HCT116 (cell line): ENCODE measurements around the gene TMTC2.

Experiments used
- ATF3 ChIP-seq: IDR thresholded peaks from 2 replicates; pipeline ENCODE4 v1.6.1; 2012
- CEBPB ChIP-seq: IDR thresholded peaks from 2 replicates; pipeline ENCODE4 v1.6.1; 2012; ENCODE audit warnings: low read depth
- CTCF ChIP-seq, 3 experiments: fragments of 200-600 bp in 1 of 3; sonication (generic) in 1 of 3; IDR thresholded peaks in 2 of 3; conservative IDR thresholded peaks in 1 of 3; 2 replicates each; pipeline ENCODE4 v1.5.1; 2012 to 2017; ENCODE audit warnings: low read depth in 2 of 3, low read length in 2 of 3, antibody characterized with exemption in 1 of 3, borderline replicate concordance in 1 of 3, control low read depth in 1 of 3, mild to moderate bottlenecking in 1 of 3, mixed read lengths in 1 of 3, mixed run types in 1 of 3, moderate library complexity in 1 of 3; ENCODE audit not compliant: insufficient read depth in 1 of 3
- EGR1 ChIP-seq: IDR thresholded peaks from 2 replicates; pipeline ENCODE4 v1.6.1; 2012; ENCODE audit warnings: low read depth
- EZH2 ChIP-seq: fragments of 200-600 bp; sonication (generic); IDR thresholded peaks from 2 replicates; pipeline ENCODE4 v1.6.1; 2017; ENCODE audit warnings: antibody characterized with exemption, mixed run types
- JUND ChIP-seq: IDR thresholded peaks from 2 replicates; pipeline ENCODE4 v1.6.1; 2012
- MAX ChIP-seq: IDR thresholded peaks from 2 replicates; pipeline ENCODE4 v1.6.1; 2012
- POLR2A ChIP-seq: IDR thresholded peaks from 2 replicates; pipeline ENCODE4 v1.7.0; 2011; ENCODE audit warnings: borderline replicate concordance; ENCODE audit not compliant: insufficient read depth, insufficient read length; ENCODE audit errors: extremely low read depth
- POLR2AphosphoS5 ChIP-seq: IDR thresholded peaks from 2 replicates; pipeline ENCODE4 v1.6.1; 2011; ENCODE audit warnings: mild to moderate bottlenecking, low read depth, low read length, moderate library complexity
- RAD21 ChIP-seq: IDR thresholded peaks from 2 replicates; pipeline ENCODE4 v1.6.1; 2012; ENCODE audit warnings: low read depth, mild to moderate bottlenecking
- REST ChIP-seq: IDR thresholded peaks from 2 replicates; pipeline ENCODE4 v1.6.1; 2012; ENCODE audit warnings: low read depth
- SP1 ChIP-seq: IDR thresholded peaks from 2 replicates; pipeline ENCODE4 v1.6.1; 2012; ENCODE audit warnings: low read depth
- TCF7L2 ChIP-seq: IDR thresholded peaks from 2 replicates; pipeline ENCODE4 v1.7.0; 2011; ENCODE audit warnings: borderline replicate concordance, inconsistent platforms; ENCODE audit not compliant: insufficient read depth, insufficient read length; ENCODE audit errors: extremely low read depth

GRCh38 chr12:82705774-82706173 lies 19.1 kb downstream of the TMTC2 start:
- TF ChIP-seq MAX, result no peak
- TF ChIP-seq CTCF (IDR thresholded peaks at IDR 0.05 in 2 of 3, conservative IDR thresholded peaks at IDR 0.05 in 1 of 3; ENCODE audit: borderline replicate concordance in 1 of 3, insufficient read depth in 1 of 3, low read depth in 2 of 3, low read length in 2 of 3), result no peak
- no peak for TF ChIP-seq EZH2
- TF ChIP-seq POLR2A, result no peak
- no peak for TF ChIP-seq POLR2AphosphoS5
- no peak for TF ChIP-seq TCF7L2
- no peak for TF ChIP-seq REST
- TF ChIP-seq CEBPB, result no peak
- TF ChIP-seq RAD21, result no peak
- no peak for TF ChIP-seq ATF3
- no peak for TF ChIP-seq SP1
- TF ChIP-seq EGR1, result no peak
- TF ChIP-seq JUND, result no peak
